ENCODE data around the gene GDI2. TPM values are rescaled to one million over a fixed set of nuclear protein-coding genes. Genes with fewer than 3 reads are reported as not detected.
"Not testable (repeated sequence)": the region's sequence is repeated elsewhere in the genome, so short reads cannot be mapped to it uniquely, and the experiment has no call there.

The GDI2 gene
- polyA plus RNA-seq, 6 donors from 2014 or later, result 380 to 482 (median 401) TPM

- Mint-ChIP-seq H3K27ac (peak overlapping the region; percentile 100), H3K4me1 (peaks cover 47 to 86% (median 63%) of the 10 kb centered on the region in 3 donors), H3K4me3 (peak overlapping the region; percentile 82 to 94 (median 92)), H3K36me3 (no peaks in the 10 kb centered on the region), H3K27me3 (no peaks in the 10 kb centered on the region), H3K9me3 (no peaks in the 10 kb centered on the region)
- DNase-seq, result peak; percentile 91
- peak; percentile 75 to 82 for ATAC-seq (ENCODE audit: low read depth in 2 of 2)
Observed at GRCh38 chr10:5840314-5841307, 27.4 kb upstream of the GDI2 start.

- H3K4me3 Mint-ChIP-seq; DNase-seq; H3K27me3 Mint-ChIP-seq; H3K36me3 Mint-ChIP-seq; H3K9me3 Mint-ChIP-seq; ATAC-seq (ENCODE audit: low read depth in 2 of 2): not testable (repeated sequence)
- Mint-ChIP-seq H3K27ac (peak overlapping the region in 2 of 6 donors; percentile 16 to 37), H3K4me1 (peaks cover 25 to 71% (median 47%) of the 10 kb centered on the region in 3 donors)
Observed at GRCh38 chr10:5836181-5836580, 22.9 kb upstream of the GDI2 start.

DNA sequence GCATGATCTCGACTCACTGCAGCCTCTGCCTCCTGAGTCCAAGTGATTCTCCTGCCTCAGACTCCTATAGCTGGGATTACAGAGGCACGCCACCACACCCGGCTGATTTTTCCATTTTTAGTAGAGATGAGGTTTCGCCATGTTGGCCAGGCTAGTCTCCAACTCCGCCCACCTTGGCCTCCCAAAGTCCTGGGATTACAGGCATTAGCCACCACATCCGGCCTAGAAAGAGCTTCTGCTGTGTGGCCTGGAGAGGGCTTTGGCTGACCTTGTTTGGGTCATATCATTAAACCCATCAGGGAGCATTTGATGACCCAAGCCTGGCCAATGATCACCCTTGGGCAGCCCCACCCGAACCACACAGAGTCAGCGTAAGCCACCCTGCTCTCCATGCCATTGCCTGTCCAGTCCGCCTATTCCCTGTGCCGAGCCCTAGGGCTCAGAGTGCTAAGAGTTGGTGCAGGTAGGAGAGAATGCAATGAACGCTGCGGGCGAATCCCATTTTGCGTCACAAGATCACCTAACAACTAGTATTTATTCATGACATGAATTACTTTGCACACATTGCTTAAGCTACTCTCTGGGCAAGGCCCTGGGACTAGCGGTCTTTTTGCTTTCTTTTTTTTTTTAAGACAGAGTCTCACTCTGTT is 22.3 kb upstream of the GDI2 start:
- peaks cover 25 to 71% (median 47%) of the 10 kb centered on the region in 3 donors for H3K4me1 Mint-ChIP-seq
- no peaks in the 10 kb centered on the region for H3K9me3 Mint-ChIP-seq
- no peak overlapping the region for H3K4me3 Mint-ChIP-seq

GRCh38 chr10:5833814-5834213 is 20.6 kb upstream of the GDI2 start:
- Mint-ChIP-seq H3K4me3 (no peak overlapping the region), H3K27me3 (no peaks in the 10 kb centered on the region), H3K4me1 (peaks cover 20 to 61% (median 38%) of the 10 kb centered on the region in 3 donors), H3K36me3 (no peaks in the 10 kb centered on the region), H3K9me3 (no peaks in the 10 kb centered on the region), H3K27ac (peak overlapping the region in 2 of 6 donors; percentile 3 to 7)
- ATAC-seq (ENCODE audit: low read depth in 2 of 2) (no peak), DNase-seq (no peak)

More for the DNA sequence above, 22.3 kb upstream of the GDI2 start:
- ATAC-seq (ENCODE audit: low read depth in 2 of 2), result no peak
- Mint-ChIP-seq H3K27me3 (no peaks in the 10 kb centered on the region), H3K27ac (peak overlapping the region in 5 of 6 donors; percentile 16 to 83 (median 58)), H3K36me3 (no peaks in the 10 kb centered on the region)
- DNase-seq, result no peak

- Mint-ChIP-seq H3K36me3 (no peaks in the 10 kb centered on the region), H3K27me3 (no peaks in the 10 kb centered on the region), H3K4me3 (no peak overlapping the region), H3K27ac (peak overlapping the region in 3 of 6 donors; percentile 11 to 47 (median 47)), H3K9me3 (no peaks in the 10 kb centered on the region), H3K4me1 (peaks cover 15 to 56% (median 29%) of the 10 kb centered on the region in 3 donors)
- ATAC-seq (ENCODE audit: low read depth in 2 of 2) (no peak), DNase-seq (no peak)
Observed at GRCh38 chr10:5832946-5833345, 19.7 kb upstream of the GDI2 start.

- peak overlapping the region in 1 of 8 donors; percentile 11 for H3K4me3 Mint-ChIP-seq
- H3K9me3 Mint-ChIP-seq, result no peaks in the 10 kb centered on the region
- ATAC-seq (ENCODE audit: low read depth in 2 of 2) (no peak), DNase-seq (no peak)
- H3K27me3 Mint-ChIP-seq, result no peaks in the 10 kb centered on the region
- H3K36me3 Mint-ChIP-seq, result no peaks in the 10 kb centered on the region
- H3K4me1 Mint-ChIP-seq, result peaks cover 20 to 48% (median 26%) of the 10 kb centered on the region in 3 donors
- H3K27ac Mint-ChIP-seq, result peak overlapping the region in 1 of 6 donors; percentile 44
Observed at GRCh38 chr10:5831446-5831782, 18.2 kb upstream of the GDI2 start.

GRCh38 chr10:5830629-5831445 is 17.6 kb upstream of the GDI2 start:
- Mint-ChIP-seq H3K27me3 (no peaks in the 10 kb centered on the region), H3K4me1 (peaks cover 20 to 45% (median 26%) of the 10 kb centered on the region in 3 donors), H3K4me3 (peak overlapping the region in 5 of 8 donors; percentile 10 to 83 (median 30)), H3K36me3 (no peaks in the 10 kb centered on the region), H3K9me3 (no peaks in the 10 kb centered on the region), H3K27ac (peak overlapping the region in 3 of 6 donors; percentile 78 to 93 (median 89))
- DNase-seq, result no peak
- no peak for ATAC-seq (ENCODE audit: low read depth in 2 of 2)

- Mint-ChIP-seq H3K36me3 (no peaks in the 10 kb centered on the region), H3K27me3 (no peaks in the 10 kb centered on the region), H3K9me3 (no peaks in the 10 kb centered on the region), H3K4me1 (peaks cover 19 to 32% (median 26%) of the 10 kb centered on the region in 3 donors), H3K4me3 (no peak overlapping the region), H3K27ac (peak overlapping the region in 1 of 6 donors; percentile 47)
- no peak for DNase-seq
- no peak for ATAC-seq (ENCODE audit: low read depth in 2 of 2)
Observed at GRCh38 chr10:5829267-5829666, 16.0 kb upstream of the GDI2 start.

DNA sequence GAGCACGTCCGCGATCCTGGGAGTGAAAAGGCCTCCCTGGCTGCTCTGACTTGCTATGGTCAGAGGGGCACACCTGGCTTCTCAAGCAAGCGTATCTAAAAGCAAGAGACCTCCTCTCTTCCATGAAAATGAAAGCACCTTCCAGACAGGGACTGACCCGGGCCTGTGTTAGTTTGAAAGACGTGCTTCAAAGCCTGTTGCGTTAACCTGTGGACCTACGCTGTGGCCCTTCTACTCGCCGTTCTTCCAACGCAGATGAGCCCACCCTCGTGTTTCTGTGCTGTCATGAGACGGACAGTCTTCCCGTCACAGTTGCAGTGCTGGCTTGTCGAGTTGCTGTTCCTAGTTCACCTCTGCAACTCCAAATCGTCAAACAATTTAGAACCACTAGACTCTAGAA is 15.5 kb upstream of the GDI2 start:
- no peak for DNase-seq
- Mint-ChIP-seq H3K27me3 (no peaks in the 10 kb centered on the region), H3K4me1 (peaks cover 15 to 27% (median 21%) of the 10 kb centered on the region in 3 donors), H3K4me3 (no peak overlapping the region), H3K27ac (peak overlapping the region in 1 of 6 donors; percentile 47), H3K36me3 (no peaks in the 10 kb centered on the region), H3K9me3 (no peaks in the 10 kb centered on the region)
- no peak for ATAC-seq (ENCODE audit: low read depth in 2 of 2)

DNA sequence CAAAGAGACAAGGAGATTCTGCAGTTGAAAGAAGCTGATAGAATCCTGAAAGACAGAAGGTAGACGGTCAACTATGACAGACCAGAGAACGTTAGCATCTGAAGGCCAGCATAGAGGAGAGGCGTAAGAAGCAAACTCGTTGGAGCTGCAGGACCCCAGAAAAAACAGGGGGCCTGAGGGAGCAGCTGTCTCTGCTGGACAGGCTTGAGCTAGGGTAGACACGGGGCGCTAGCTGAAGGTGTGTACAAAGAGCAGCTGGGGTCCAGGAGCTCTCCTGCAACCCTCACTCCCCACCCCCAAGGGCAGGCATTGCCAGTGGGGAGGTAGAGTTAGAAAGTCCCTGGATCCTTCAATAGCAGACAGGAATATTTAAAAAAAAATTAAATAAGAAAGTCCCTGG is 14.6 kb upstream of the GDI2 start:
- H3K27ac Mint-ChIP-seq, result peak overlapping the region in 2 of 6 donors; percentile 26 to 69
- H3K36me3 Mint-ChIP-seq, result no peaks in the 10 kb centered on the region
- ATAC-seq (ENCODE audit: low read depth in 2 of 2), result no peak
- H3K4me3 Mint-ChIP-seq, result no peak overlapping the region
- no peaks in the 10 kb centered on the region for H3K9me3 Mint-ChIP-seq
- no peaks in the 10 kb centered on the region for H3K27me3 Mint-ChIP-seq
- H3K4me1 Mint-ChIP-seq, result peaks cover 15 to 25% (median 20%) of the 10 kb centered on the region in 3 donors
- no peak for DNase-seq

- not testable (repeated sequence) for DNase-seq; H3K27me3 Mint-ChIP-seq; H3K36me3 Mint-ChIP-seq; H3K9me3 Mint-ChIP-seq; H3K4me3 Mint-ChIP-seq; H3K27ac Mint-ChIP-seq; ATAC-seq (ENCODE audit: low read depth in 2 of 2)
- H3K4me1 Mint-ChIP-seq, result peaks cover 18 to 28% (median 19%) of the 10 kb centered on the region in 3 donors
Observed at GRCh38 chr10:5826511-5826910, 13.3 kb upstream of the GDI2 start.

DNA sequence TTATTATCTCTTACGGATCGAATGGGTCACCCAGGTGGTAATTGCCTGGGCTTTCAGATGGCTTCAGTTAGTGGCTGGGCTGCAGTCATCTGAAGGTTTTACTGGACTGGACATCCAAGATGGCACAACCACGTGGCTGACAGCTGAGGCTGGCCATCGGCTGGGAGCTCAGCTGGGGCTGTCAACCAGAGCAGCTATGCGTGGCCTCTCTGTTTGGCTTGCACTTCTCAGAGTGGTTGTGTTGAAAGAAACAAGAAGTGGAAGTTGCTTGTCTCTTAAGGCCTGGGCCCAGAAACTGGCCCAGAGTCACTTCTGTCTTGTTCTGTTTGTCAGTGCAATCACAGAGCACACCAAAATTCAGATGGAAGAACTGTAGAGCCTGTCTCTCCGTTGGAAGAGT is 5.7 kb upstream of the GDI2 start:
- peak; percentile 58 to 63 for ATAC-seq (ENCODE audit: low read depth in 2 of 2)
- peak overlapping the region; percentile 95 to 99 (median 98) for H3K27ac Mint-ChIP-seq
- peaks cover 0 to 5% (median 0%) of the 10 kb centered on the region in 7 donors for H3K9me3 Mint-ChIP-seq
- H3K36me3 Mint-ChIP-seq, result no peaks in the 10 kb centered on the region
- peak overlapping the region; percentile 72 to 91 (median 82) for H3K4me3 Mint-ChIP-seq
- DNase-seq, result peak; percentile 65
- H3K27me3 Mint-ChIP-seq, result no peaks in the 10 kb centered on the region
- H3K4me1 Mint-ChIP-seq, result peaks cover 57 to 83% (median 62%) of the 10 kb centered on the region in 3 donors

DNA sequence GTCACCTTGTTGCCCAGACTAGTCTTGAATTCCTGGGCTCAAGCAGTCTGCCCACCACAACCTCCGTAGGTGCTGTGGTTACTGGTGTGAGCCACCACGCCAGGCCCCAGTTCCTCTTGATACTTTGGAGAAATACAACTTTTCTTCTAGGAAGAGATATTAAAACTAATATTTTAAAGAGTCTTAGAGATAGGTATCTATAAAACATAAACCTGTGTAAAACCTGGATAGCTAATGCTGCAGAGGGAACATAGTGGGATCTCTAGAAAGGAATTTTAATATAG is 4.8 kb upstream of the GDI2 start:
- ATAC-seq (ENCODE audit: low read depth in 2 of 2) (no peak), DNase-seq (no peak)
- H3K27me3 Mint-ChIP-seq, result no peaks in the 10 kb centered on the region
- peaks cover 0 to 5% (median 0%) of the 10 kb centered on the region in 7 donors for H3K9me3 Mint-ChIP-seq
- peak overlapping the region; percentile 86 to 98 (median 92) for H3K27ac Mint-ChIP-seq
- peaks cover 57 to 83% (median 62%) of the 10 kb centered on the region in 3 donors for H3K4me1 Mint-ChIP-seq
- H3K4me3 Mint-ChIP-seq, result peak overlapping the region in 7 of 8 donors; percentile 23 to 98 (median 87)
- no peaks in the 10 kb centered on the region for H3K36me3 Mint-ChIP-seq

Data from naive B cell (primary cell).